Adrenal gland (tissue), 5 donors: ENCODE results near the gene ARHGAP12.

Experiments used
- CTCF ChIP-seq, 6 experiments: fragments of 450-650 bp in 4 of 6; fragments of 200-600 bp in 2 of 6; sonication (generic) in 1 of 6; IDR thresholded peaks; 1 replicate in 5 of 6; 2 replicates in 1 of 6; pipeline versions ENCODE4 v1.5.1 to v1.8.0; 2016 to 2021; ENCODE audit warnings: antibody characterized with exemption in 6 of 6, mild to moderate bottlenecking in 2 of 6, moderate library complexity in 1 of 6
- POLR2A ChIP-seq, 2 donors: fragments of 450-650 bp; IDR thresholded peaks; one replicate each; pipeline ENCODE4 v1.6.1; 2017; ENCODE audit warnings: antibody characterized with exemption in 2 of 2, mild to moderate bottlenecking in 2 of 2, moderate library complexity in 1 of 2
- donor health status: DM: no; HTN: no; CAD: no.

DNA sequence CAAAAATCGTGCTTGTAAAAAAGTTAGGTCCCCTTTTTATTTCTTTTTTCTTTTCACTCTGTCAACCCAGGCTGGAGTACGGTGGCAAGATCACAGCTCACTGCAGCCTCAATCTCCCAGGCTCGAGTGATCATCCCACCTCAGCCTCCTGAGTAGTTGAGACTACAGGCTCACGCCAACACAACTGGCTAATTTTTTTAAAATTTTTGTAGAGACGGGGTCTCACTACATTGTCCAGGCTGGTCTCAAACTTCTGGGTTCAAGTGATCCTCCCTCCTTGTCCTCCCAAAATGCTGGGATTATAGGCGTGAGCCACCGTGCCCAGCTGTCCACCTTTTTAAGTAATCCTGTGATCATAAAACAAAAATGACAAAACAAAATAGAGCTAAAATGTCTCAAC lies 19.4 kb upstream of the ARHGAP12 start:
- TF ChIP-seq CTCF (IDR thresholded peaks at IDR 0.05), result no peak
- TF ChIP-seq POLR2A (IDR thresholded peaks at IDR 0.05), result no peak
